Endothelial cell of umbilical vein (primary cell): ENCODE data around the gene LAPTM4A. TPM values are rescaled to one million over a fixed set of nuclear protein-coding genes. Genes with fewer than 3 reads are reported as not detected.

Experiments used
- BruUV-seq: library from RNA; stranded (reverse); fragments of 400-500 nt; replicated peaks from 2 replicates; lab custom pipeline; 2021; lab: Mats Ljungman, UMichigan
- CTCF ChIA-PET: fragments of 300-600, 350-600 bp; sonication (Branson Sonifier 250); formaldehyde crosslinking; loops from one replicate; lab custom pipeline; 2021; ENCODE audit warnings: antibody characterized with exemption, inconsistent platforms; lab: Charles Lee
- POLR2A ChIA-PET: fragments of 300-600, 350-600 bp; sonication (Branson Sonifier 250); formaldehyde crosslinking; loops from one replicate; lab custom pipeline; 2021; ENCODE audit warnings: antibody characterized with exemption, inconsistent platforms; lab: Charles Lee
- DNase-seq: peaks from one replicate; pipeline ENCODE4 v3.0.0-alpha.2; 2011; ENCODE audit warnings: low read depth, low spot score
- FAIRE-seq: peaks from 2 replicates; lab custom pipeline; 2011; peaks lifted over from hg19 to GRCh38; lab: Jason Lieb, UNC
- H2AFZ ChIP-seq: 2 replicates; pipeline ENCODE4 v1.6.0; 2012; ENCODE audit warnings: low read depth, low read length, control low read depth, inconsistent platforms
- H3K27ac ChIP-seq: 2 replicates; pipeline ENCODE4 v1.5.1; 2011; ENCODE audit warnings: low read depth, mild to moderate bottlenecking, control low read depth, low read length, moderate library complexity; ENCODE audit not compliant: insufficient read depth
- H3K27me3 ChIP-seq, 2 experiments: 2 replicates each; pipeline versions ENCODE4 v1.6.0 to v1.6.1; 2011; ENCODE audit warnings: low read length in 2 of 2, mixed read lengths in 1 of 2; ENCODE audit not compliant: control insufficient read depth in 2 of 2, insufficient read depth in 2 of 2
- H3K36me3 ChIP-seq, 2 experiments: 2 replicates in 1 of 2; 3 replicates in 1 of 2; pipeline ENCODE4 v1.5.1; 2011; ENCODE audit warnings: low read length in 2 of 2, mild to moderate bottlenecking in 1 of 2, moderate library complexity in 1 of 2; ENCODE audit not compliant: control insufficient read depth in 2 of 2, insufficient read depth in 2 of 2; ENCODE audit errors: extremely low read depth in 1 of 2
- H3K4me1 ChIP-seq: 3 replicates; pipeline ENCODE4 v1.5.1; 2011; ENCODE audit warnings: mild to moderate bottlenecking, low read length; ENCODE audit not compliant: control insufficient read depth, insufficient read depth; ENCODE audit errors: extremely low read depth
- H3K4me2 ChIP-seq: 2 replicates; pipeline ENCODE4 v1.6.1; 2011; ENCODE audit warnings: low read length, control low read depth, mixed read lengths; ENCODE audit not compliant: insufficient read depth
- H3K4me3 ChIP-seq, 3 experiments: fragments of 200-600 bp in 1 of 3; sonication (generic), shearing (Covaris generic) in 1 of 3; replicated peaks in 1 of 3; 2 replicates each; pipeline ENCODE4 v1.5.1; 2011 to 2016; ENCODE audit warnings: control low read depth in 3 of 3, low read length in 3 of 3, mild to moderate bottlenecking in 2 of 3, inconsistent platforms in 1 of 3, low read depth in 1 of 3, moderate library complexity in 1 of 3; ENCODE audit not compliant: insufficient read depth in 1 of 3
- H3K79me2 ChIP-seq: 2 replicates; pipeline ENCODE4 v1.6.0; 2012; ENCODE audit warnings: low read length, inconsistent platforms; ENCODE audit not compliant: control insufficient read depth, insufficient read depth
- H3K9ac ChIP-seq: replicated peaks from 2 replicates; pipeline ENCODE3; 2011; ENCODE audit warnings: low read length, control low read depth; ENCODE audit not compliant: insufficient read depth; ENCODE audit errors: extremely low read depth
- H3K9me1 ChIP-seq: replicated peaks from 3 replicates; pipeline ENCODE4 v1.6.0; 2011; ENCODE audit warnings: mild to moderate bottlenecking, low read length; ENCODE audit not compliant: control insufficient read depth, insufficient read depth; ENCODE audit errors: extremely low read depth
- H3K9me3 ChIP-seq: replicated peaks from 2 replicates; pipeline ENCODE4 v1.5.1; 2012; ENCODE audit warnings: low read length, inconsistent platforms; ENCODE audit not compliant: control insufficient read depth, insufficient read depth
- H4K20me1 ChIP-seq: replicated peaks from 2 replicates; pipeline ENCODE3; 2011; ENCODE audit warnings: mild to moderate bottlenecking, low read length; ENCODE audit not compliant: control insufficient read depth, insufficient read depth; ENCODE audit errors: extremely low read depth
- CTCF ChIP-seq, 2 donors: IDR thresholded peaks; 1 replicate in 1 of 2; 2 replicates in 1 of 2; pipeline ENCODE4 v1.5.1; 2011; ENCODE audit warnings: low read length in 2 of 2, mild to moderate bottlenecking in 2 of 2, moderate library complexity in 2 of 2, control low read depth in 1 of 2, inconsistent platforms in 1 of 2, low read depth in 1 of 2; ENCODE audit not compliant: insufficient read depth in 1 of 2; ENCODE audit errors: extremely low read depth in 1 of 2
- EZH2 ChIP-seq: IDR thresholded peaks from 2 replicates; pipeline ENCODE4 v1.6.1; 2012; ENCODE audit warnings: borderline replicate concordance, low read depth, mild to moderate bottlenecking, moderate library complexity, low read length, inconsistent platforms; ENCODE audit not compliant: severe bottlenecking
- FOS ChIP-seq: IDR thresholded peaks from 2 replicates; pipeline ENCODE4 v1.6.1; 2011; ENCODE audit warnings: mild to moderate bottlenecking, low read length, moderate library complexity, borderline replicate concordance; ENCODE audit not compliant: insufficient read depth
- GATA2 ChIP-seq: IDR thresholded peaks from 2 replicates; pipeline ENCODE4 v1.7.0; 2011; ENCODE audit warnings: low read depth, mild to moderate bottlenecking, moderate library complexity, mixed read lengths, low read length; ENCODE audit not compliant: insufficient read length, insufficient read depth
- JUN ChIP-seq: IDR thresholded peaks from 2 replicates; pipeline ENCODE4 v1.6.1; 2011; ENCODE audit warnings: borderline replicate concordance, low read depth; ENCODE audit not compliant: insufficient read length, insufficient read depth
- MAX ChIP-seq: IDR thresholded peaks from 2 replicates; pipeline ENCODE4 v1.6.1; 2011; ENCODE audit not compliant: insufficient read depth, insufficient read length
- MYC ChIP-seq: IDR thresholded peaks from one replicate; pipeline ENCODE4 v1.6.1; 2011; ENCODE audit warnings: mild to moderate bottlenecking, low read depth, low read length
- POLR2A ChIP-seq: IDR thresholded peaks from 2 replicates; pipeline ENCODE4 v1.6.1; 2012; ENCODE audit warnings: low read depth, mild to moderate bottlenecking, control low read depth, low read length
- POLR2AphosphoS5 ChIP-seq: IDR thresholded peaks from 2 replicates; pipeline ENCODE4 v1.6.1; 2012; ENCODE audit warnings: low read depth, mild to moderate bottlenecking, control low read depth, low read length, moderate library complexity; ENCODE audit not compliant: insufficient read depth
- dilution Hi-C: fragments of 300-500 bp; cut with MboI; formaldehyde crosslinking; loops from one replicate; pipeline ENCODE4 v1.15.0; 2019; ENCODE audit warnings: low sequenced_read_pairs; ENCODE audit not compliant: extremely low pct_ligation_motif_present
- intact Hi-C: fragments of 100-400 bp; cut with micrococcal nuclease; formaldehyde crosslinking; loops from one replicate; pipeline ENCODE4 v1.10.0; 2022
- polyA plus RNA-seq, 4 experiments: library from polyadenylated mRNA; depleted of rRNA in 3 of 4; stranded (reverse) in 3 of 4; unstranded in 1 of 4; fragments of >200 nt; gene quantifications; 2 replicates each; pipeline versions ENCODE4 v1.2.1 to v1.2.3, GENCODE V29; 2011 to 2012; ENCODE audit warnings: missing spikeins in 1 of 4
- total RNA-seq: library from RNA; stranded (reverse); gene quantifications from 2 replicates; pipeline ENCODE4 v1.2.3, GENCODE V29; 2021

Gene LAPTM4A
- total and polyA plus RNA-seq, 2 donors (not counting 3 experiments of a cell fraction or from before 2014, with no cell fraction given), result 155 to 427 TPM

- BruUV-seq, result no TSS peak
- FAIRE-seq, result no peak
- TF ChIP-seq MAX, result no peak
- no peak for TF ChIP-seq POLR2A
- no peak for TF ChIP-seq CTCF (IDR thresholded peaks at IDR 0.05; ENCODE audit: extremely low read depth in 1 of 2, insufficient read depth in 1 of 2, low read depth in 1 of 2, low read length in 2 of 2)
- TF ChIP-seq GATA2, result no peak
- TF ChIP-seq FOS, result no peak
- TF ChIP-seq EZH2, result no peak
- no peak for TF ChIP-seq JUN
- no peak for TF ChIP-seq POLR2AphosphoS5
- no peak for TF ChIP-seq MYC
These were observed 42.8 kb upstream of the LAPTM4A start for GRCh38 chr2:20094142-20094755.

More at GRCh38 chr2:20094142-20094755, 42.8 kb upstream of the LAPTM4A start:
- intact Hi-C loops, result loop anchor here (10.0 kb wide), 1 partner anchor 329 kb away; no protein-coding TSS in a partner anchor
- Histone ChIP-seq H4K20me1 (no peaks in the 10 kb centered on the region), H2AFZ (no peak overlapping the region), H3K4me2 (no peak overlapping the region), H3K27me3 (no peaks in the 10 kb centered on the region), H3K79me2 (no peaks in the 10 kb centered on the region), H3K4me1 (no peaks in the 10 kb centered on the region), H3K27ac (no peak overlapping the region), H3K9me3 (no peaks in the 10 kb centered on the region), H3K9ac (no peak overlapping the region), H3K36me3 (no peaks in the 10 kb centered on the region), H3K4me3 (no peak overlapping the region), H3K9me1 (no peaks in the 10 kb centered on the region)
- CTCF ChIA-PET, result interaction anchor here (0.6 to 8.7 kb wide), 34 partner anchors 8 to 548 kb away, joined by 3 to 259 read pairs (median 4); partner anchors contain the start of genes LAPTM4A and MATN3
- DNase-seq, result no peak
- dilution Hi-C loops, result no loop called here
- POLR2A ChIA-PET, result interaction anchor here (1.0 kb wide), 1 partner anchor 79 kb away, joined by 3 read pairs; no protein-coding TSS in a partner anchor
